ENCODE data around the gene GXYLT2. TPM values are rescaled to one million over a fixed set of nuclear protein-coding genes. Genes with fewer than 3 reads are reported as not detected.

Gene GXYLT2
- total and polyA plus RNA-seq, 2 donors (not counting 1 experiment from before 2014, with no cell fraction given), result not detected

GRCh38 chr3:72912532-72912931 lies 24.7 kb downstream of the GXYLT2 start:
- Mint-ChIP-seq H3K4me3 (no peak overlapping the region), H3K4me1 (no peaks in the 10 kb centered on the region), H3K27ac (no peak overlapping the region), H3K9me3 (ENCODE audit: insufficient read depth) (no peaks in the 10 kb centered on the region), H3K27me3 (peaks cover 4% of the 10 kb centered on the region)
- Histone ChIP-seq H2AFZ (ENCODE audit: insufficient read depth, low read depth, low read length, poor library complexity, severe bottlenecking) (no peak overlapping the region), H3K79me2 (ENCODE audit: control insufficient read depth, insufficient read depth, low read length) (no peaks in the 10 kb centered on the region), H3K27ac (ENCODE audit: low read length in 2 of 2) (no peak overlapping the region), H3K4me1 (ENCODE audit: control insufficient read depth in 2 of 2, insufficient read depth in 2 of 2, low read length in 2 of 2) (no peaks in the 10 kb centered on the region), H3K4me2 (replicated peaks; ENCODE audit: low read depth, low read length, poor library complexity, severe bottlenecking) (no peak overlapping the region), H3K4me3 (ENCODE audit: control extremely low read depth in 1 of 5, extremely low read depth in 1 of 5, insufficient read depth in 1 of 5, low read depth in 2 of 5, low read length in 4 of 5) (no peak overlapping the region), H3K9ac (ENCODE audit: low read length) (no peak overlapping the region), H3K9me3 (ENCODE audit: control extremely low read depth in 1 of 3, control insufficient read depth in 2 of 3, insufficient read depth in 1 of 3, low read length in 2 of 3) (no peaks in the 10 kb centered on the region), H3K27me3 (replicated peaks in 1 of 4; ENCODE audit: control extremely low read depth in 1 of 4, control insufficient read depth in 3 of 4, insufficient read depth in 4 of 4, low read length in 3 of 4) (peaks cover 0 to 2% (median 0%) of the 10 kb centered on the region in 4 experiments), H3K36me3 (replicated peaks in 1 of 2; ENCODE audit: control extremely low read depth in 1 of 2, control insufficient read depth in 1 of 2, extremely low read depth in 1 of 2, insufficient read depth in 2 of 2, low read length in 1 of 2) (no peaks in the 10 kb centered on the region), H4K20me1 (ENCODE audit: control insufficient read depth, insufficient read depth, low read length, poor library complexity, severe bottlenecking) (no peaks in the 10 kb centered on the region)
- ATAC-seq (ENCODE audit: low read depth) (no peak), DNase-seq (no peak)
- CTCF ChIA-PET, result interaction anchor here (0.6 kb wide), 1 partner anchor 23 kb away, joined by 4 read pairs; no protein-coding TSS in a partner anchor
- TF ChIP-seq EZH2 (IDR thresholded peaks at IDR 0.05; ENCODE audit: borderline replicate concordance, insufficient read depth, low read depth, low read length, poor library complexity, severe bottlenecking) (no peak), CTCF (IDR thresholded peaks at IDR 0.05) (no peak)
- 100% methylated on average over 1 of the region's 2 CpGs for WGBS (ENCODE audit: insufficient coverage)
- intact Hi-C loops (cut with micrococcal nuclease), result no loop called here
- POLR2A ChIA-PET, result no interaction called here

GRCh38 chr3:72914383-72914782 lies 26.5 kb downstream of the GXYLT2 start:
- no peak overlapping the region for H3K4me2 ChIP-seq (replicated peaks; ENCODE audit: low read depth, low read length, poor library complexity, severe bottlenecking)
- intact Hi-C loops (cut with micrococcal nuclease), result no loop called here
- H3K9me3 Mint-ChIP-seq (ENCODE audit: insufficient read depth), result no peaks in the 10 kb centered on the region
- H3K9ac ChIP-seq (ENCODE audit: low read length), result no peak overlapping the region
- no peaks in the 10 kb centered on the region for H3K4me1 ChIP-seq (ENCODE audit: control insufficient read depth in 2 of 2, insufficient read depth in 2 of 2, low read length in 2 of 2)
- H3K4me3 ChIP-seq (ENCODE audit: control extremely low read depth in 1 of 5, extremely low read depth in 1 of 5, insufficient read depth in 1 of 5, low read depth in 2 of 5, low read length in 4 of 5), result no peak overlapping the region
- H2AFZ ChIP-seq (ENCODE audit: insufficient read depth, low read depth, low read length, poor library complexity, severe bottlenecking), result no peak overlapping the region
- H3K79me2 ChIP-seq (ENCODE audit: control insufficient read depth, insufficient read depth, low read length), result no peaks in the 10 kb centered on the region
- peaks cover 0 to 2% (median 0%) of the 10 kb centered on the region in 4 experiments for H3K27me3 ChIP-seq (replicated peaks in 1 of 4; ENCODE audit: control extremely low read depth in 1 of 4, control insufficient read depth in 3 of 4, insufficient read depth in 4 of 4, low read length in 3 of 4)
- CTCF ChIA-PET, result no interaction called here
- no peak overlapping the region for H3K27ac Mint-ChIP-seq
- no peak for ATAC-seq (ENCODE audit: low read depth)
- POLR2A ChIA-PET, result no interaction called here
- no peaks in the 10 kb centered on the region for H3K9me3 ChIP-seq (ENCODE audit: control extremely low read depth in 1 of 3, control insufficient read depth in 2 of 3, insufficient read depth in 1 of 3, low read length in 2 of 3)
- no peaks in the 10 kb centered on the region for H3K4me1 Mint-ChIP-seq
- DNase-seq, result no peak
- no peak overlapping the region for H3K4me3 Mint-ChIP-seq
- H3K36me3 ChIP-seq (replicated peaks in 1 of 2; ENCODE audit: control extremely low read depth in 1 of 2, control insufficient read depth in 1 of 2, extremely low read depth in 1 of 2, insufficient read depth in 2 of 2, low read length in 1 of 2), result no peaks in the 10 kb centered on the region
- H3K27me3 Mint-ChIP-seq, result peaks cover 4% of the 10 kb centered on the region
- TF ChIP-seq CTCF (IDR thresholded peaks at IDR 0.05), result no peak
- no peak for TF ChIP-seq EZH2 (IDR thresholded peaks at IDR 0.05; ENCODE audit: borderline replicate concordance, insufficient read depth, low read depth, low read length, poor library complexity, severe bottlenecking)
- no peaks in the 10 kb centered on the region for H4K20me1 ChIP-seq (ENCODE audit: control insufficient read depth, insufficient read depth, low read length, poor library complexity, severe bottlenecking)
- 97% methylated on average over 12 of the region's 14 CpGs for WGBS (ENCODE audit: insufficient coverage)
- H3K27ac ChIP-seq (ENCODE audit: low read length in 2 of 2), result no peak overlapping the region

Data from B cell (primary cell).